K562 (cell line): Measurements from ENCODE around the gene PUSL1. TPM values are rescaled to one million over a fixed set of nuclear protein-coding genes. Genes with fewer than 3 reads are reported as not detected.

Experiments used
- CHD4 ChIP-seq: fragments of 200-600 bp; sonication (generic); IDR thresholded peaks from 3 replicates; pipeline ENCODE4 v1.6.1; 2012; ENCODE audit warnings: low read depth, mild to moderate bottlenecking, mixed read lengths, low read length, inconsistent platforms; ENCODE audit not compliant: insufficient read depth, insufficient replicate concordance, poor library complexity, severe bottlenecking
- CREB3 ChIP-seq: fragments of 450-650 bp; conservative IDR thresholded peaks from 2 replicates; pipeline ENCODE4 v1.6.1; 2016; ENCODE audit warnings: missing genetic modification characterization, low read depth, mild to moderate bottlenecking, missing compliant biosample characterization, moderate library complexity
- CTCFL ChIP-seq: IDR thresholded peaks from 2 replicates; pipeline ENCODE4 v1.6.1; 2011; ENCODE audit warnings: borderline replicate concordance, low read depth, mild to moderate bottlenecking, moderate library complexity, low read length; ENCODE audit not compliant: insufficient read depth, poor library complexity, severe bottlenecking
- HCFC1 ChIP-seq: IDR thresholded peaks from 2 replicates; pipeline ENCODE4 v1.6.1; 2012; ENCODE audit warnings: low read depth, low read length, improper control_type of control experiment
- NFXL1 ChIP-seq: fragments of 450-650 bp; formaldehyde crosslinking; IDR thresholded peaks from 2 replicates; pipeline ENCODE4 v1.4.0; 2021; ENCODE audit warnings: mild to moderate bottlenecking
- RAD51 ChIP-seq: fragments of 450-650 bp; IDR thresholded peaks from 2 replicates; pipeline ENCODE4 v1.7.1; 2016; ENCODE audit warnings: low read depth, mild to moderate bottlenecking, borderline replicate concordance
- RNF219 ChIP-seq: fragments of 250-450 bp; sonication (Bioruptor Pico); IDR thresholded peaks from 2 replicates; pipeline ENCODE4 v1.5.0; 2022; ENCODE audit warnings: mild to moderate bottlenecking
- SIN3B ChIP-seq: fragments of 450-650 bp; IDR thresholded peaks from 2 replicates; pipeline ENCODE4 v1.6.1; 2017; ENCODE audit warnings: low read depth, mild to moderate bottlenecking, moderate library complexity
- SNIP1 ChIP-seq: fragments of 450-650 bp; IDR thresholded peaks from 2 replicates; pipeline ENCODE4 v1.7.1; 2017; ENCODE audit warnings: low read depth, mild to moderate bottlenecking
- SPI1 ChIP-seq: IDR thresholded peaks from 2 replicates; pipeline ENCODE4 v1.6.1; 2011; ENCODE audit warnings: low read depth, low read length, control low read depth, borderline replicate concordance
- TOE1 ChIP-seq, 2 experiments: fragments of 450-650 bp in 1 of 2; sonication (generic) in 1 of 2; formaldehyde crosslinking in 1 of 2; IDR thresholded peaks; 2 replicates each; pipeline versions ENCODE4 v1.7.1 to v1.8.0; 2016 to 2022; ENCODE audit warnings: borderline replicate concordance in 2 of 2, mild to moderate bottlenecking in 2 of 2, antibody characterized with exemption in 1 of 2, inconsistent platforms in 1 of 2, low read depth in 1 of 2, missing genetic modification reagents in 1 of 2, moderate library complexity in 1 of 2
- ZNF121 ChIP-seq: sonication (generic); formaldehyde crosslinking; conservative IDR thresholded peaks from 2 replicates; pipeline ENCODE4 v1.8.0; 2022; ENCODE audit warnings: missing genetic modification reagents
- ZNF174 ChIP-seq: fragments of 250-450 bp; sonication (Bioruptor Pico); IDR thresholded peaks from 2 replicates; pipeline ENCODE4 v1.4.0; 2020; ENCODE audit warnings: mild to moderate bottlenecking
- ZNF583 ChIP-seq: fragments of 250-450 bp; sonication (Bioruptor Pico); IDR thresholded peaks from 2 replicates; pipeline ENCODE4 v1.4.0; 2020
- ZNF592 ChIP-seq: fragments of 450-650 bp; IDR thresholded peaks from 2 replicates; pipeline ENCODE4 v1.6.1; 2017; ENCODE audit warnings: antibody characterized with exemption, mild to moderate bottlenecking
- ZNF668 ChIP-seq: fragments of 250-450 bp; sonication (Bioruptor Pico); IDR thresholded peaks from 2 replicates; pipeline ENCODE4 v1.8.0; 2022; ENCODE audit warnings: mild to moderate bottlenecking, inconsistent platforms
- polyA plus RNA-seq, 8 experiments: library from polyadenylated mRNA; depleted of rRNA in 4 of 8; stranded (reverse) in 5 of 8; unstranded in 3 of 8; fragments of >200 nt; fragmentation: Nextera tagmentation in 2 of 8; fragmentation: Illumina TruSeq in 1 of 8; extraction: Ambion mirVana in 2 of 8; extraction: Trizol in 1 of 8; gene quantifications; 2 replicates each; pipeline versions ENCODE4 v1.2.1 to v1.2.3, GENCODE V29; 2011 to 2014; ENCODE audit warnings: inconsistent platforms in 1 of 8, missing spikeins in 1 of 8
- total RNA-seq, 7 experiments: library from RNA; depleted of rRNA in 6 of 7; stranded (reverse); fragments of >200 nt in 6 of 7; fragmentation: Illumina TruSeq in 2 of 7; extraction: Trizol in 2 of 7; gene quantifications; 2 replicates each; pipeline versions ENCODE4 v1.2.1 to v1.2.3, GENCODE V29; 2011 to 2021; ENCODE audit warnings: low replicate concordance in 1 of 7

Gene PUSL1
- total and polyA plus RNA-seq, 9 of the 15 experiments (the other 6 are each of a cell fraction or from before 2014, with no cell fraction given): 0.62 to 86.9 (median 13.6) TPM

- TF ChIP-seq SIN3B (no peak), CHD4 (no peak), ZNF121 (CRISPR knock-in tag) (no peak), ZNF668 (no peak), SPI1 (no peak), ZNF592 (peak; percentile 79), ZNF174 (CRISPR knock-in tag) (no peak), RNF219 (CRISPR knock-in tag) (no peak), HCFC1 (no peak), CTCFL (no peak), RAD51 (peak; percentile 91), NFXL1 (CRISPR knock-in tag) (no peak), TOE1 (IDR thresholded peaks at IDR 0.05; ENCODE audit: borderline replicate concordance) (peak; percentile 93), TOE1 (CRISPR knock-in tag; IDR thresholded peaks at IDR 0.05; ENCODE audit: borderline replicate concordance, low read depth) (no peak), CREB3 (tag) (no peak), SNIP1 (no peak), ZNF583 (CRISPR knock-in tag) (no peak)
These were observed 3.8 kb upstream of the PUSL1 start (continued) for GRCh38 chr1:1304331-1305299.
